Spinal cord (tissue), 10 donors: ENCODE data around the gene GTF2A1. TPM values are rescaled to one million over a fixed set of nuclear protein-coding genes. Genes with fewer than 3 reads are reported as not detected.
A peak's percentile ranks its signal among the peaks of the same experiment; 100 is the strongest.
"Not testable (repeated sequence)": the region's sequence is repeated elsewhere in the genome, so short reads cannot be mapped to it uniquely, and the experiment has no call there.

Experiments used
- DNase-seq, 6 donors: peaks; one replicate each; pipeline versions ENCODE4 v3.0.0 to v3.0.0-alpha.2; 2013 to 2015; ENCODE audit warnings: low spot score in 6 of 6, low read depth in 4 of 6
- H3K27ac ChIP-seq: one replicate; pipeline ENCODE4 v1.5.1; 2013; ENCODE audit warnings: low read depth, low read length, control low read depth
- H3K27me3 ChIP-seq: one replicate; pipeline ENCODE4 v1.6.1; 2013; ENCODE audit warnings: low read length; ENCODE audit not compliant: control insufficient read depth, insufficient read depth
- H3K36me3 ChIP-seq: one replicate; pipeline ENCODE4 v1.6.1; 2013; ENCODE audit warnings: low read length; ENCODE audit not compliant: control insufficient read depth, insufficient read depth
- H3K4me1 ChIP-seq: one replicate; pipeline ENCODE4 v1.6.1; 2013; ENCODE audit warnings: low read length; ENCODE audit not compliant: control insufficient read depth, insufficient read depth
- H3K4me3 ChIP-seq: one replicate; pipeline ENCODE4 v1.5.1; 2013; ENCODE audit warnings: low read depth, low read length, control low read depth
- H3K9me3 ChIP-seq: one replicate; pipeline ENCODE4 v1.6.1; 2013; ENCODE audit warnings: low read length; ENCODE audit not compliant: control insufficient read depth, insufficient read depth
- WGBS: methylation state at CpG from one replicate; pipeline ENCODE4 v1.1.5; 2013; ENCODE audit warnings: missing lambda C conversion rate; ENCODE audit not compliant: insufficient coverage; 5-methylcytosine and 5-hydroxymethylcytosine counted together
- polyA plus RNA-seq, 2 donors: library from polyadenylated mRNA; unstranded; fragments of 120-200 nt; gene quantifications; one replicate each; pipeline ENCODE4 v1.2.1, GENCODE V29; 2013; ENCODE audit not compliant: insufficient read length in 2 of 2
- total RNA-seq, 2 donors: library from RNA; depleted of rRNA in 1 of 2; stranded (reverse); fragments of 120-200 nt in 1 of 2; fragments of >200 nt in 1 of 2; gene quantifications; one replicate each; pipeline versions ENCODE4 v1.2.3 to v1.2.4, GENCODE V29; 2013 to 2014
- donor health status: healthy.

Gene GTF2A1
- total and polyA plus RNA-seq, 4 donors, result 28.9 to 59.0 (median 35.5) TPM

DNA sequence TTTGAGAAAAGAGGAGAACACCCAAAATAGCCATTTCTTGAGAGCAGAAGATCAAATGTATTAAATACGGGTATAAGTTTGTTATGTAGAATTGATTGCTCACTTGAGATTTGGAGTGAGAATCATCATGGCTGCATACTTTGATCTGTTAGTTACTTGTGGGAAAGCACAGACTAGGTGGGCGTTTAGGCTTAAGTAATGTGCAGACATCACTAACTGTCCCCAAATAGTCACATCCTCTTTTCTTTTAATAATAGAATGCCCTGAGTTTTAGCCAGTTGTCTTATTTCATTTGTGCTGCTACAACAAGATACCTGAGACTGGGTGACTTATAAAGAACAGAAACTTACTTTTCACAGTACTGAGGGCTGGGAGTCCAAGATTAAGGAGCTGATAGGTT lies 14.3 kb upstream of the GTF2A1 start:
- Histone ChIP-seq H3K27ac (no peak overlapping the region), H3K4me3 (no peak overlapping the region), H3K4me1 (peaks cover 5% of the 10 kb centered on the region), H3K36me3 (no peaks in the 10 kb centered on the region), H3K9me3 (no peaks in the 10 kb centered on the region), H3K27me3 (no peaks in the 10 kb centered on the region)
- WGBS, result 100% methylated on average over 1 of the region's 2 CpGs
- DNase-seq, result no peak

DNA sequence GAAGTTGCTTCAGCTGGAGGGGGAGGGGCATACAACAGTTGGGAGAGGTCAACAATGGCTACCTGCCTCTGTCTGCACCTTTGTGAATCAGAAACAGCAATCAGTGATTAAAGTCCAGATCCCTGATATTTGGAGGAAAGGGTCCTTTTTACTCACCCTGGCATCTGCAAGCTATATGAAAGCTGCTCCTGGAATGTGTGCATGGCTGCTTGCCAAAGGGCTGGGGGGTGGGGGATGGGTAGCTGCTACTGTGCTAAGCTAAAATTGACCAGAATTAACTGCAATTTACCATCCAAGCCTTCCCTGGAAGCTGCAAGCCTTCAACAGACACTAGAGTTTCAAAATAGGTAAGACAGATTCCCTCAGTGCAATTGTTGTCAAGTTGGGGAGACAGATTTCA lies 13.5 kb upstream of the GTF2A1 start:
- Histone ChIP-seq H3K9me3 (no peaks in the 10 kb centered on the region), H3K36me3 (no peaks in the 10 kb centered on the region), H3K27me3 (no peaks in the 10 kb centered on the region), H3K4me3 (no peak overlapping the region), H3K27ac (no peak overlapping the region), H3K4me1 (peaks cover 5% of the 10 kb centered on the region)
- DNase-seq, result peak in 2 of 6 donors; percentile 54 to 66

DNA sequence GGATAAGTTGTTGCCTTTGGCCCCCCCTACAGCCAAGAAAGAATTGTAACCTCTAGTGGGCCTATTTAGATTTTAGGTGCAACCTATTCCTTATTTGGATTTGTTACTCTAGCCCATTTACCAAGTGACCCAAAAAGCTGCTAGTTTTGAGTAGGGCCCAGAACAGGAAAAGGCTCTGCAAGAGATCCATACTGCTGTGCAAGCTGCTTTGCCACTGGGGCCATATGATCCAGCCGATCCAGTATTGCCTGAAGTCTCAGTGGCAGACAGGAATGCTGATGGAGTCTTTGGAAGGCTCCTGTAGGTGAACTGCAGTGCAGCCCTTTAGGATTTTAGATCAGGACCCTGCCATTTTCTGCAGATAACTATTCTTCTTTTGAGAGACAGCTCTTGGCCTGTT lies 12.9 kb upstream of the GTF2A1 start:
- H3K9me3 ChIP-seq, result no peaks in the 10 kb centered on the region
- peaks cover 5% of the 10 kb centered on the region for H3K4me1 ChIP-seq
- H3K36me3 ChIP-seq, result no peaks in the 10 kb centered on the region
- H3K27me3 ChIP-seq, result no peaks in the 10 kb centered on the region
- WGBS, result 83% methylated on average over 1 of the region's 1 CpG
- no peak overlapping the region for H3K4me3 ChIP-seq
- no peak for DNase-seq
- H3K27ac ChIP-seq, result no peak overlapping the region

DNA sequence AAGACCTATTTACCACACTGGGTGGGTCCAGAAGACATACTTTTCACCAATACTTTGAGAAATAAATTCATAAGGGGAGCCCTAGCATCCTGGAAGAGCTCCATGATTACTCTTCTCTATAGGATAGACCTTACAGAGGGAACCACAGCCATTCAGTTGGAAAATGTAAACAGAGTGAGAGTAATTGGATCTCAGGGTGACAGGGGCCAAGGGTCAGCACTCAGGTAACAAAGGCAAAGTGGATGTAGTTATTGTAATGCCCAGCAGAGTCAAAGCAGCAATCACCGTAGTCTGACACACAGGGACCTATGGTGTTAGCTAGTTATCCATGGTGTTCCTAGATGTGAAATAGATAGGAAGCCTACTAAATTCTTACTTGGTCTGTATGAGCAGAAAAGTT lies 10.8 kb upstream of the GTF2A1 start:
- Histone ChIP-seq H3K27ac (no peak overlapping the region), H3K36me3 (no peaks in the 10 kb centered on the region), H3K4me1 (peaks cover 5% of the 10 kb centered on the region), H3K4me3 (no peak overlapping the region), H3K27me3 (no peaks in the 10 kb centered on the region), H3K9me3 (no peaks in the 10 kb centered on the region)
- no peak for DNase-seq
- 67% methylated on average over 1 of the region's 1 CpG for WGBS

DNA sequence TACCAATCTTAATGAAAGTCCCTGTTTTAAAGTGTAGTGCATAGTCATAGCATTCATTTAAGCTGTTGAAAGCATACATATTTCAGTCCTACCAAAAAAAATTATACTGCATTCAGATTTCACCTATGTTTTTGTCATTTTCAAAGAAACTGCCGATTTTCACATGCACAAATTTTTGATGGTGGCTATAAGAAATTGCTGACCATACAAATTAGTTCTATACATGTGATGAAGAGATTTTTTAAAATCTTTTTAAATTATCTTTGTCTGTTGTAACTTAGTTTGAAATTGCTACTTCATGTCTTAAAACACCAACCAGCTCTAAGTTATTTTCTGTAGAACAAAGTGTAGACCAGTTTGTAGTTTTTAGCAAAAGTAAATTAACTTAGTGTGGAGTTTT lies 3.5 kb upstream of the GTF2A1 start:
- DNase-seq, result no peak
- H3K27ac ChIP-seq, result no peak overlapping the region
- H3K4me1 ChIP-seq, result no peaks in the 10 kb centered on the region
- no peaks in the 10 kb centered on the region for H3K27me3 ChIP-seq
- H3K4me3 ChIP-seq, result no peak overlapping the region
- WGBS, result no CpG with 5 or more reads among the region's 1 CpG
- H3K36me3 ChIP-seq, result no peaks in the 10 kb centered on the region
- H3K9me3 ChIP-seq, result no peaks in the 10 kb centered on the region

DNA sequence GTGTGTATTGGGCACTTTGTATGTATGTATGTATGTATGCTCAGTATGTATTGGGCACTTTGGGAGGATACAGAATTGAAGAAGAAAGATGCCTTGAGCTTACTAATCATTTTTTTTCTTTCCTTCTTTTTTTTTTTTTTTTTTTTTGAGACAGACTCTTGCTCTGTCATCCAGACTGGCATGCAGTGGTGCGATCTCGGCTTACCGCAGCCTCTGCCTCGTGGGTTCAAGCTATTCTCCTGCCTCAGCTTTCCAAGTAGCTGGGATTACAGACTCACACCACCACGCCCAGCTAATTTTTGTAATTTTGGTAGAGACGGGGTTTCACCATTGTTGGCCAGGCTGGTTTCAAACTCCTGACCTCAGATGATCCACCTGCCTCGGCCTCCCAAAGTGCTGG lies 3.0 kb upstream of the GTF2A1 start:
- H3K27me3 ChIP-seq, H3K27ac ChIP-seq, H3K4me1 ChIP-seq, DNase-seq, H3K9me3 ChIP-seq, H3K4me3 ChIP-seq, H3K36me3 ChIP-seq: not testable (repeated sequence)
- 100% methylated on average over 5 of the region's 7 CpGs for WGBS

DNA sequence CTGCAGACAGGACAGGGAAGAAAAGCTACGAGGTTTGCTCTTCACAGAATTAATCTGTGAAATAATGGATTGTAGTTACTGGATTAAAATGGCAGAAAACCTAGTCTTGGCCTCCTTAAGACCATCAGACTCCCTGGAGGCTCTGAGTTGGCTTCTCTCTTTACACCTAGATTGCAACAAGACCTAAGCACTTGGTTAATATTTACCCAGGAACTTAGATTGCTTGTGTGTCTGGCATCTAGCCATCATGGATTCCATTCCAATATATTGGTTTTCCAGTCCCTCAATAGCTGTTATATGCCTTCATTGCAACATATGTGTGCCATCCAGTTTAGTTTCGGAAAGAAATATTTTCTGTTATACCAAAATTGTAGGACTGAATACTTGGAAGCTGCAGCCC lies 1.9 kb upstream of the GTF2A1 start:
- Histone ChIP-seq H3K4me3 (no peak overlapping the region), H3K27ac (no peak overlapping the region), H3K36me3 (no peaks in the 10 kb centered on the region), H3K9me3 (no peaks in the 10 kb centered on the region), H3K27me3 (no peaks in the 10 kb centered on the region), H3K4me1 (peaks cover under 1% of the 10 kb centered on the region)
- WGBS, result no CpG with 5 or more reads among the region's 2 CpGs
- no peak for DNase-seq

DNA sequence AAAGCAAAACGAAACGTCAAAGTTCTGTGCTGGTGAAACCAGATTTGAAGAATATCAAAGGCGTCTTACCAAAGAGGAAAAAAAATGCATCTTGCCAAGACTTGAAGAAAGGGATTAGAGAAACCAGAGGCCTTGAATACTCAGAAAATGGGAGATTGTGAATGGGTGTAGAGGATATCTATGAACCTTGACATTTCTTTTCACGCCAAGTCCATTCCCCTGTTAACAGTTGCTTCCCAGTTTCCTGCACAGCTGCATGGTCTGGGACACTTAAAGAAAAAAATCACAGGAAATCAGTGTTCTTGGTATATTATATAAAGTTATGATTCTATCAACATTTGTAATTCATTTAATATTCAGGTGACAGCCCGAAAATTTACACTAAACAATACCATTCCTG lies 1.4 kb upstream of the GTF2A1 start:
- Histone ChIP-seq H3K4me3 (no peak overlapping the region), H3K36me3 (no peaks in the 10 kb centered on the region), H3K9me3 (no peaks in the 10 kb centered on the region), H3K4me1 (peaks cover 4% of the 10 kb centered on the region), H3K27ac (peak overlapping the region; percentile 99), H3K27me3 (no peaks in the 10 kb centered on the region)
- WGBS, result 67% methylated on average over 3 of the region's 5 CpGs
- no peak for DNase-seq

DNA sequence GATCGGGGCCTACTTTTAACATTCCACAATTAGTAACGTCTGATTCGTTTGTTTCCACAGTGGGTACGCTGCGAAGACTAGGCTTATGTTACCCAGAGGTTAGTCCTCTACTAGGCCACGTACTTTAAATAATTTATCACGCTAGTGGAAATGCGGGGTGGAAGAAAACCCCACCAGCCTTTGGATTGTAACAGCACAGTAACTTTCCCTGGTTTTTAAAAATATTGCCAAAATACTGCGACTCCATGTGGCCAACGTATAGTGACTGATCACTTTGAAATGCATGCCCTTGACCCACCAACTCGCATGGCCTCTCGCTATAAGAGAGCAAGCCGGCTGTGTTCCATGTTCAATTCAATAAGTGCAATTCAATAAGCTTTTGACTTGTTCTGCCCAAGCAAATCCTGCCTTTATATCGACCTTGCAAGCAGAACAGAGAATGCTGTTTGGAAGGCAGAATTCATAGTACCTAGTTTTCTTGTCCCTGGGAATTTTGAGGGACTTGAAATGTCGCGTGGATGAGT lies 882 bp upstream of the GTF2A1 start:
- DNase-seq, result no peak
- 34% methylated on average over 8 of the region's 16 CpGs for WGBS
- H3K27ac ChIP-seq, result peak overlapping the region; percentile 99

DNA sequence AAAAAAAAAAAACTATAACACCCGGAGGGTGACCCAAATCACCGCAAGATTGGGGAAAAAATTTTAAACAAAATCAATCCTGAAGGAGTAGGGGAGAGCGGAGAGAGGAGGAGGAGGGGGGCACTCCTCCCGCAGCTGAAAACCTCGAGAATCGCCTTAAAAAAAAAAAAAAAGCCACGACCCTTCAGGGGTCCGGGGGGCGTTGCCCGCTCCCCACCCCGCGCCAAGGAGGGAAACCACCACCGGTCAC lies 254 bp downstream of the GTF2A1 start:
- 0% methylated on average over 10 of the region's 13 CpGs for WGBS

More for the DNA sequence above, 882 bp upstream of the GTF2A1 start:
- Histone ChIP-seq H3K4me1 (peaks cover 4% of the 10 kb centered on the region), H3K36me3 (no peaks in the 10 kb centered on the region), H3K4me3 (peak overlapping the region; percentile 82), H3K9me3 (no peaks in the 10 kb centered on the region), H3K27me3 (no peaks in the 10 kb centered on the region)

More for the DNA sequence above, 254 bp downstream of the GTF2A1 start:
- Histone ChIP-seq H3K27me3 (no peaks in the 10 kb centered on the region), H3K36me3 (peaks cover 4% of the 10 kb centered on the region), H3K27ac (peak overlapping the region; percentile 96), H3K9me3 (no peaks in the 10 kb centered on the region), H3K4me1 (peaks cover 4% of the 10 kb centered on the region), H3K4me3 (peak overlapping the region; percentile 82)
- peak in 1 of 6 donors; percentile 41 for DNase-seq
